ENCODE data around the gene BCAS3.

DNA sequence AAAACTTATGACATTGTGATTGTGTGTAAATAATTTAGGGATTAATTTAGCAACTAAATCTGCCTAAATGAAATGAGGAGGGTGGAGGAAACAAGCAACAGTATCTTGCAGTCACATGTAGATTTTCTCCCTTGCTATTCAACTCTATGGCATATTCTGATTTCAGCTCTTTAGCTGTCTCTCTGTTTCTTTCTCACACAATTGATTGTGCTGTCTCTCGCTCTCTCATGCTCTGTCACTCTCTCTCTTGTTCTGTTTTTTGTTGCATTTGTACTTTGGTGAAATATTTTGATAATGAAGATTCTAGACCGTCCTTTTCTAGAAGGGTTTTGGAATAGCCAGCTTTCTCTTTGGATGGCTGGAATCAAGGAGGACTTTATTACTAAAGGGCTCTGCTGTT is 70.6 kb downstream of the BCAS3 start:
- TF ChIP-seq ZNF384 (IDR thresholded peaks at IDR 0.05) (no peak), TARDBP (IDR thresholded peaks at IDR 0.05) (no peak), NFRKB (IDR thresholded peaks at IDR 0.05) (no peak), FOXM1 (IDR thresholded peaks at IDR 0.05; ENCODE audit: borderline replicate concordance) (no peak), ARNT (IDR thresholded peaks at IDR 0.05) (no peak), CTBP1 (IDR thresholded peaks at IDR 0.05; ENCODE audit: borderline replicate concordance) (no peak)
